Panc1 (cell line): ENCODE measurements around the gene ZHX3. TPM values are rescaled to one million over a fixed set of nuclear protein-coding genes. Genes with fewer than 3 reads are reported as not detected.

ENCODE experiments used
- ATAC-seq: fragments of 200-7000 bp; cut with Tn5 transposase; 2 replicates; pipeline ENCODE4 v1.9.1; 2020; ENCODE audit warnings: mild to moderate bottlenecking, moderate library complexity
- BruUV-seq: library from RNA; stranded (reverse); fragments of 400-500 nt; replicated peaks from 2 replicates; lab custom pipeline; 2021; lab: Mats Ljungman, UMichigan
- CTCF ChIA-PET: fragments of 300-600 bp; sonication (Branson Sonifier 250); formaldehyde crosslinking; loops from one replicate; lab custom pipeline; 2022; ENCODE audit warnings: antibody characterized with exemption; lab: Charles Lee
- POLR2A ChIA-PET: fragments of 300-600 bp; sonication (Branson Sonifier 250); formaldehyde crosslinking; loops from one replicate; lab custom pipeline; 2022; ENCODE audit warnings: antibody characterized with exemption; lab: Charles Lee
- DNase-seq: peaks from one replicate; pipeline ENCODE4 v3.0.0-alpha.2; 2010; ENCODE audit warnings: low read depth, low spot score
- H3K27ac ChIP-seq: 2 replicates; pipeline ENCODE4 v1.5.1; 2011; ENCODE audit warnings: mild to moderate bottlenecking, low read length, inconsistent platforms
- H3K27me3 ChIP-seq: fragments of 200-500 bp; sonication (Bioruptor generic); 2 replicates; pipeline ENCODE4 v1.6.0; 2014; ENCODE audit warnings: low read length, inconsistent platforms; ENCODE audit not compliant: control insufficient read depth, insufficient read depth
- H3K36me3 ChIP-seq: fragments of 200-500 bp; sonication (Bioruptor generic); 2 replicates; pipeline ENCODE4 v1.5.1; 2014; ENCODE audit warnings: inconsistent platforms, mild to moderate bottlenecking, low read length, moderate library complexity; ENCODE audit not compliant: control insufficient read depth, insufficient read depth
- H3K4me1 ChIP-seq: 2 replicates; pipeline ENCODE4 v1.5.1; 2011; ENCODE audit warnings: inconsistent platforms, mild to moderate bottlenecking, low read length, moderate library complexity; ENCODE audit not compliant: control insufficient read depth, insufficient read depth
- H3K4me3 ChIP-seq, 2 experiments: 2 replicates each; pipeline ENCODE4 v1.5.1; 2011 to 2012; ENCODE audit warnings: low read depth in 2 of 2, low read length in 2 of 2, mild to moderate bottlenecking in 2 of 2, inconsistent platforms in 1 of 2, moderate library complexity in 1 of 2
- H3K9me3 ChIP-seq: fragments of 200-500 bp; sonication (Bioruptor generic); 2 replicates; pipeline ENCODE4 v1.5.1; 2014; ENCODE audit warnings: low read depth, mild to moderate bottlenecking, inconsistent platforms, low read length, moderate library complexity; ENCODE audit not compliant: control insufficient read depth, insufficient read depth
- POLR2AphosphoS5 ChIP-seq: IDR thresholded peaks from 2 replicates; pipeline ENCODE4 v1.6.1; 2012; ENCODE audit warnings: mild to moderate bottlenecking, low read depth, low read length, moderate library complexity
- REST ChIP-seq, 2 experiments: IDR thresholded peaks; 2 replicates each; pipeline ENCODE4 v1.6.1; 2011 to 2012; ENCODE audit warnings: low read depth in 2 of 2, control low read depth in 1 of 2, low read length in 1 of 2, mild to moderate bottlenecking in 1 of 2, moderate library complexity in 1 of 2; ENCODE audit not compliant: insufficient read depth in 1 of 2
- SIN3A ChIP-seq: IDR thresholded peaks from 2 replicates; pipeline ENCODE4 v1.6.1; 2012; ENCODE audit warnings: low read depth, mild to moderate bottlenecking, low read length, moderate library complexity, borderline replicate concordance; ENCODE audit not compliant: insufficient read depth
- TCF7L2 ChIP-seq: IDR thresholded peaks from 2 replicates; pipeline ENCODE4 v1.6.1; 2011; ENCODE audit warnings: mild to moderate bottlenecking, low read depth, low read length, inconsistent platforms
- in situ Hi-C: cut with HindIII; loops from 2 replicates; pipeline ENCODE4 v1.10.0; 2016; ENCODE audit warnings: low sequenced_read_pairs, low pct_unique_long_range_greater_than_20kb
- intact Hi-C: fragments of 100-400 bp; cut with micrococcal nuclease; formaldehyde crosslinking; loops from one replicate; pipeline ENCODE4 v1.10.0; 2022; ENCODE audit not compliant: unreplicated experiment
- total RNA-seq: library from RNA; stranded (reverse); gene quantifications from one replicate; pipeline ENCODE4 v1.2.1, GENCODE V29; 2021; ENCODE audit not compliant: unreplicated experiment
- TF ChIP-seq, protein P1 (sequence below): fragments of 450-650 bp; IDR thresholded peaks from 2 replicates; pipeline ENCODE4 v1.5.1; 2017; ENCODE audit warnings: mild to moderate bottlenecking

Gene ZHX3
- total RNA-seq, 1 experiment from 2014 or later = 19.8 TPM

GRCh38 chr20:41214202-41214601 lies 103.3 kb downstream of the ZHX3 start:
- no peaks in the 10 kb centered on the region for H3K36me3 ChIP-seq
- intact Hi-C loops (no loop called here), in situ Hi-C loops (no loop called here)
- H3K9me3 ChIP-seq = no peaks in the 10 kb centered on the region
- BruUV-seq = no TSS peak
- no peak overlapping the region for H3K27ac ChIP-seq
- TF ChIP-seq SIN3A (no peak), REST (IDR thresholded peaks at IDR 0.05; ENCODE audit: insufficient read depth in 1 of 2, low read depth in 2 of 2, low read length in 1 of 2) (no peak), POLR2AphosphoS5 (no peak), TCF7L2 (no peak)
- TF ChIP-seq, protein P1, sequence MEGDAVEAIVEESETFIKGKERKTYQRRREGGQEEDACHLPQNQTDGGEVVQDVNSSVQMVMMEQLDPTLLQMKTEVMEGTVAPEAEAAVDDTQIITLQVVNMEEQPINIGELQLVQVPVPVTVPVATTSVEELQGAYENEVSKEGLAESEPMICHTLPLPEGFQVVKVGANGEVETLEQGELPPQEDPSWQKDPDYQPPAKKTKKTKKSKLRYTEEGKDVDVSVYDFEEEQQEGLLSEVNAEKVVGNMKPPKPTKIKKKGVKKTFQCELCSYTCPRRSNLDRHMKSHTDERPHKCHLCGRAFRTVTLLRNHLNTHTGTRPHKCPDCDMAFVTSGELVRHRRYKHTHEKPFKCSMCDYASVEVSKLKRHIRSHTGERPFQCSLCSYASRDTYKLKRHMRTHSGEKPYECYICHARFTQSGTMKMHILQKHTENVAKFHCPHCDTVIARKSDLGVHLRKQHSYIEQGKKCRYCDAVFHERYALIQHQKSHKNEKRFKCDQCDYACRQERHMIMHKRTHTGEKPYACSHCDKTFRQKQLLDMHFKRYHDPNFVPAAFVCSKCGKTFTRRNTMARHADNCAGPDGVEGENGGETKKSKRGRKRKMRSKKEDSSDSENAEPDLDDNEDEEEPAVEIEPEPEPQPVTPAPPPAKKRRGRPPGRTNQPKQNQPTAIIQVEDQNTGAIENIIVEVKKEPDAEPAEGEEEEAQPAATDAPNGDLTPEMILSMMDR = no peak
- POLR2A ChIA-PET = no interaction called here
- no peak for DNase-seq
- CTCF ChIA-PET = no interaction called here
- no peaks in the 10 kb centered on the region for H3K27me3 ChIP-seq
- no peaks in the 10 kb centered on the region for H3K4me1 ChIP-seq
- no peak overlapping the region for H3K4me3 ChIP-seq
- no peak for ATAC-seq

- TF ChIP-seq, protein P1 = no peak
- TF ChIP-seq POLR2AphosphoS5 = no peak
- no peak for TF ChIP-seq SIN3A
- no peak for TF ChIP-seq TCF7L2
- TF ChIP-seq REST (IDR thresholded peaks at IDR 0.05; ENCODE audit: insufficient read depth in 1 of 2, low read depth in 2 of 2, low read length in 1 of 2) = no peak
- POLR2A ChIA-PET = no interaction called here
- CTCF ChIA-PET = no interaction called here
Observed at GRCh38 chr20:41213150-41213820, 104.2 kb downstream of the ZHX3 start.

More at GRCh38 chr20:41213150-41213820, 104.2 kb downstream of the ZHX3 start:
- no peaks in the 10 kb centered on the region for H3K27me3 ChIP-seq
- no peak overlapping the region for H3K4me3 ChIP-seq
- DNase-seq (no peak), ATAC-seq (no peak)
- in situ Hi-C loops (no loop called here), intact Hi-C loops (no loop called here)
- H3K27ac ChIP-seq = no peak overlapping the region
- BruUV-seq = no TSS peak
- no peaks in the 10 kb centered on the region for H3K36me3 ChIP-seq
- no peaks in the 10 kb centered on the region for H3K4me1 ChIP-seq
- no peaks in the 10 kb centered on the region for H3K9me3 ChIP-seq
